ENCODE measurements around the gene CABLES1.

The CABLES1 gene

GRCh38 chr18:23220355-23220754 lies 85.1 kb downstream of the CABLES1 start:
- Histone ChIP-seq H3K4me3 (ENCODE audit: low read length) (no peak overlapping the region), H3K9me3 (replicated peaks; ENCODE audit: low read length) (no peaks in the 10 kb centered on the region), H3K9ac (ENCODE audit: low read depth, low read length) (no peak overlapping the region), H3K4me2 (ENCODE audit: low read length) (no peak overlapping the region), H3K4me1 (ENCODE audit: control insufficient read depth, insufficient read depth, low read length) (peaks cover 15% of the 10 kb centered on the region), H3K36me3 (ENCODE audit: insufficient read depth, low read length) (no peaks in the 10 kb centered on the region), H3K27me3 (ENCODE audit: control insufficient read depth, insufficient read depth, low read length) (peaks cover 22% of the 10 kb centered on the region)

- Histone ChIP-seq H3K36me3 (ENCODE audit: insufficient read depth, low read length) (no peaks in the 10 kb centered on the region), H3K4me1 (ENCODE audit: control insufficient read depth, insufficient read depth, low read length) (peaks cover 46% of the 10 kb centered on the region), H3K27me3 (ENCODE audit: control insufficient read depth, insufficient read depth, low read length) (peaks cover 22% of the 10 kb centered on the region), H3K4me2 (ENCODE audit: low read length) (no peak overlapping the region), H3K4me3 (ENCODE audit: low read length) (no peak overlapping the region), H3K9me3 (replicated peaks; ENCODE audit: low read length) (no peaks in the 10 kb centered on the region), H3K9ac (ENCODE audit: low read depth, low read length) (no peak overlapping the region)
These were observed 88.4 kb downstream of the CABLES1 start for GRCh38 chr18:23223641-23224040.

- H3K27me3 ChIP-seq (ENCODE audit: control insufficient read depth, insufficient read depth, low read length) = peaks cover 7% of the 10 kb centered on the region
- peak overlapping the region; percentile 41 for H3K4me3 ChIP-seq (ENCODE audit: low read length)
- no peaks in the 10 kb centered on the region for H3K9me3 ChIP-seq (replicated peaks; ENCODE audit: low read length)
- H3K36me3 ChIP-seq (ENCODE audit: insufficient read depth, low read length) = no peaks in the 10 kb centered on the region
- peaks cover 59% of the 10 kb centered on the region for H3K4me1 ChIP-seq (ENCODE audit: control insufficient read depth, insufficient read depth, low read length)
- H3K4me2 ChIP-seq (ENCODE audit: low read length) = peak overlapping the region; percentile 71
- H3K9ac ChIP-seq (ENCODE audit: low read depth, low read length) = peak overlapping the region; percentile 58
These were observed 90.2 kb downstream of the CABLES1 start for GRCh38 chr18:23225503-23225902.

GRCh38 chr18:23226391-23226790 lies 91.1 kb downstream of the CABLES1 start:
- peaks cover 67% of the 10 kb centered on the region for H3K4me1 ChIP-seq (ENCODE audit: control insufficient read depth, insufficient read depth, low read length)
- no peaks in the 10 kb centered on the region for H3K9me3 ChIP-seq (replicated peaks; ENCODE audit: low read length)
- H3K4me2 ChIP-seq (ENCODE audit: low read length) = no peak overlapping the region
- peaks cover under 1% of the 10 kb centered on the region for H3K27me3 ChIP-seq (ENCODE audit: control insufficient read depth, insufficient read depth, low read length)
- no peak overlapping the region for H3K9ac ChIP-seq (ENCODE audit: low read depth, low read length)
- H3K36me3 ChIP-seq (ENCODE audit: insufficient read depth, low read length) = no peaks in the 10 kb centered on the region
- H3K4me3 ChIP-seq (ENCODE audit: low read length) = no peak overlapping the region

- H3K4me1 ChIP-seq (ENCODE audit: control insufficient read depth, insufficient read depth, low read length) = peaks cover 73% of the 10 kb centered on the region
These were observed 91.8 kb downstream of the CABLES1 start for GRCh38 chr18:23226930-23227725.

GRCh38 chr18:23227726-23228070 lies 92.4 kb downstream of the CABLES1 start:
- no peak overlapping the region for H3K4me2 ChIP-seq (ENCODE audit: low read length)
- H3K4me3 ChIP-seq (ENCODE audit: low read length) = no peak overlapping the region
- H3K36me3 ChIP-seq (ENCODE audit: insufficient read depth, low read length) = no peaks in the 10 kb centered on the region
- H3K9me3 ChIP-seq (replicated peaks; ENCODE audit: low read length) = no peaks in the 10 kb centered on the region
- H3K9ac ChIP-seq (ENCODE audit: low read depth, low read length) = no peak overlapping the region
- peaks cover 73% of the 10 kb centered on the region for H3K4me1 ChIP-seq (ENCODE audit: control insufficient read depth, insufficient read depth, low read length)
- no peaks in the 10 kb centered on the region for H3K27me3 ChIP-seq (ENCODE audit: control insufficient read depth, insufficient read depth, low read length)

More at GRCh38 chr18:23226930-23227725, 91.8 kb downstream of the CABLES1 start:
- no peak overlapping the region for H3K4me2 ChIP-seq (ENCODE audit: low read length)
- no peaks in the 10 kb centered on the region for H3K36me3 ChIP-seq (ENCODE audit: insufficient read depth, low read length)
- H3K9me3 ChIP-seq (replicated peaks; ENCODE audit: low read length) = no peaks in the 10 kb centered on the region
- H3K27me3 ChIP-seq (ENCODE audit: control insufficient read depth, insufficient read depth, low read length) = no peaks in the 10 kb centered on the region
- H3K9ac ChIP-seq (ENCODE audit: low read depth, low read length) = no peak overlapping the region
- no peak overlapping the region for H3K4me3 ChIP-seq (ENCODE audit: low read length)

GRCh38 chr18:23228102-23229061 lies 93.1 kb downstream of the CABLES1 start:
- no peaks in the 10 kb centered on the region for H3K36me3 ChIP-seq (ENCODE audit: insufficient read depth, low read length)
- peaks cover 73% of the 10 kb centered on the region for H3K4me1 ChIP-seq (ENCODE audit: control insufficient read depth, insufficient read depth, low read length)
- no peaks in the 10 kb centered on the region for H3K27me3 ChIP-seq (ENCODE audit: control insufficient read depth, insufficient read depth, low read length)
- no peaks in the 10 kb centered on the region for H3K9me3 ChIP-seq (replicated peaks; ENCODE audit: low read length)
- no peak overlapping the region for H3K4me3 ChIP-seq (ENCODE audit: low read length)
- no peak overlapping the region for H3K9ac ChIP-seq (ENCODE audit: low read depth, low read length)
- H3K4me2 ChIP-seq (ENCODE audit: low read length) = no peak overlapping the region

- H3K27me3 ChIP-seq (ENCODE audit: control insufficient read depth, insufficient read depth, low read length) = no peaks in the 10 kb centered on the region
- H3K4me2 ChIP-seq (ENCODE audit: low read length) = no peak overlapping the region
- no peaks in the 10 kb centered on the region for H3K36me3 ChIP-seq (ENCODE audit: insufficient read depth, low read length)
- peak overlapping the region; percentile 10 for H3K9ac ChIP-seq (ENCODE audit: low read depth, low read length)
- no peaks in the 10 kb centered on the region for H3K9me3 ChIP-seq (replicated peaks; ENCODE audit: low read length)
- H3K4me3 ChIP-seq (ENCODE audit: low read length) = no peak overlapping the region
- peaks cover 64% of the 10 kb centered on the region for H3K4me1 ChIP-seq (ENCODE audit: control insufficient read depth, insufficient read depth, low read length)
These were observed 94.2 kb downstream of the CABLES1 start for GRCh38 chr18:23229472-23229871.

GRCh38 chr18:23230686-23231085 lies 95.4 kb downstream of the CABLES1 start:
- H3K27me3 ChIP-seq (ENCODE audit: control insufficient read depth, insufficient read depth, low read length) = no peaks in the 10 kb centered on the region
- peak overlapping the region; percentile 16 for H3K9ac ChIP-seq (ENCODE audit: low read depth, low read length)
- H3K4me2 ChIP-seq (ENCODE audit: low read length) = no peak overlapping the region
- no peaks in the 10 kb centered on the region for H3K36me3 ChIP-seq (ENCODE audit: insufficient read depth, low read length)
- no peaks in the 10 kb centered on the region for H3K9me3 ChIP-seq (replicated peaks; ENCODE audit: low read length)
- peaks cover 55% of the 10 kb centered on the region for H3K4me1 ChIP-seq (ENCODE audit: control insufficient read depth, insufficient read depth, low read length)
- H3K4me3 ChIP-seq (ENCODE audit: low read length) = no peak overlapping the region

- Histone ChIP-seq H3K4me3 (ENCODE audit: low read length) (no peak overlapping the region), H3K9ac (ENCODE audit: low read depth, low read length) (peak overlapping the region; percentile 31), H3K9me3 (replicated peaks; ENCODE audit: low read length) (no peaks in the 10 kb centered on the region), H3K27me3 (ENCODE audit: control insufficient read depth, insufficient read depth, low read length) (no peaks in the 10 kb centered on the region), H3K4me1 (ENCODE audit: control insufficient read depth, insufficient read depth, low read length) (peaks cover 49% of the 10 kb centered on the region), H3K36me3 (ENCODE audit: insufficient read depth, low read length) (no peaks in the 10 kb centered on the region), H3K4me2 (ENCODE audit: low read length) (peak overlapping the region; percentile 49)
These were observed 96.2 kb downstream of the CABLES1 start for GRCh38 chr18:23231340-23232021.

- Histone ChIP-seq H3K4me3 (ENCODE audit: low read length) (no peak overlapping the region), H3K36me3 (ENCODE audit: insufficient read depth, low read length) (no peaks in the 10 kb centered on the region), H3K27me3 (ENCODE audit: control insufficient read depth, insufficient read depth, low read length) (no peaks in the 10 kb centered on the region), H3K9ac (ENCODE audit: low read depth, low read length) (no peak overlapping the region), H3K4me2 (ENCODE audit: low read length) (no peak overlapping the region), H3K4me1 (ENCODE audit: control insufficient read depth, insufficient read depth, low read length) (peaks cover 44% of the 10 kb centered on the region), H3K9me3 (replicated peaks; ENCODE audit: low read length) (no peaks in the 10 kb centered on the region)
These were observed 97.0 kb downstream of the CABLES1 start for GRCh38 chr18:23232331-23232730.

Data from skeletal muscle satellite cell (primary cell).